Subcutaneous abdominal adipose tissue (tissue), 5 donors: ENCODE measurements around the gene NOD2.

Experiments used
- H3K27ac ChIP-seq: one replicate; pipeline ENCODE4 v1.7.0; 2013; ENCODE audit warnings: low read depth, mild to moderate bottlenecking, inconsistent platforms, low read length, moderate library complexity
- H3K27me3 ChIP-seq, 5 donors: one replicate each; pipeline ENCODE4 v1.7.0; 2013; ENCODE audit warnings: low read length in 5 of 5, inconsistent platforms in 1 of 5; ENCODE audit not compliant: control insufficient read depth in 5 of 5, insufficient read depth in 4 of 5
- H3K36me3 ChIP-seq, 5 donors: one replicate each; pipeline ENCODE4 v1.7.0; 2013; ENCODE audit warnings: low read length in 5 of 5; ENCODE audit not compliant: control insufficient read depth in 5 of 5, insufficient read depth in 5 of 5
- H3K4me1 ChIP-seq, 5 donors: one replicate each; pipeline ENCODE4 v1.7.0; 2013; ENCODE audit warnings: low read length in 5 of 5, mild to moderate bottlenecking in 3 of 5, moderate library complexity in 1 of 5; ENCODE audit not compliant: control insufficient read depth in 5 of 5, insufficient read depth in 5 of 5
- H3K4me3 ChIP-seq, 5 donors: one replicate each; pipeline ENCODE4 v1.7.0; 2013; ENCODE audit warnings: low read length in 5 of 5, low read depth in 1 of 5
- H3K9ac ChIP-seq, 5 donors: one replicate each; pipeline ENCODE4 v1.7.0; 2013; ENCODE audit warnings: low read length in 5 of 5, mild to moderate bottlenecking in 4 of 5, moderate library complexity in 3 of 5
- H3K9me3 ChIP-seq, 5 donors: one replicate each; pipeline ENCODE4 v1.7.0; 2013; ENCODE audit warnings: low read length in 5 of 5; ENCODE audit not compliant: control insufficient read depth in 5 of 5
- donor health status: healthy.
- donor health status: healthy.
- donor health status: healthy.
- donor health status: healthy.
- donor health status: healthy.

The NOD2 gene

DNA sequence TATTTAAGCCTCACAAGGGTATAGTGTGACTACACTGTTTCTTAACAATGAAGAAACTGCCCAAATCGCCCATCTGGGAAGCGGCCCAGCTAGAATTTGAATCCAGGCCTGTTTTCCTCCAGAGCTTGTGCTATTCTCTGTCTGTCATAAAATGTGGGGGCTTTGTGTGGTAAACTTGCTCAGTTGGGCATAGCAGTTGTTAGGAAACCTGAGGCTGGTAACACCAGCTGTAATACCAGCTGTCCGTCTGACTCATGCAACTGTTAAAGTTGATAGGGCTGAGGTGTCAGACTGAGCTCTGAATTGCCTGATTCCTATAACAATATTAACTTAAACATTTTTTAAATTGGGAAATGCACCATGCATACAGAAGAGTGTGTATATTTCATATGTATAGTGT, 9.3 kb downstream of the NOD2 start:
- H3K9me3 ChIP-seq, result peaks cover 5 to 19% (median 14%) of the 10 kb centered on the region in 5 donors
- H3K27ac ChIP-seq, result no peak overlapping the region
- H3K27me3 ChIP-seq, result no peaks in the 10 kb centered on the region
- H3K4me1 ChIP-seq, result peaks cover 12 to 29% (median 18%) of the 10 kb centered on the region in 5 donors
- H3K4me3 ChIP-seq, result no peak overlapping the region
- H3K36me3 ChIP-seq, result no peaks in the 10 kb centered on the region
- no peak overlapping the region for H3K9ac ChIP-seq

GRCh38 chr16:50704245-50704644, 10.8 kb downstream of the NOD2 start:
- Histone ChIP-seq H3K36me3 (no peaks in the 10 kb centered on the region), H3K9me3 (peaks cover 5 to 19% (median 14%) of the 10 kb centered on the region in 5 donors), H3K27ac (no peak overlapping the region), H3K9ac (no peak overlapping the region), H3K4me1 (peaks cover 5 to 27% (median 10%) of the 10 kb centered on the region in 5 donors), H3K27me3 (no peaks in the 10 kb centered on the region), H3K4me3 (peak overlapping the region in 2 of 5 donors; percentile 12 to 43)

DNA sequence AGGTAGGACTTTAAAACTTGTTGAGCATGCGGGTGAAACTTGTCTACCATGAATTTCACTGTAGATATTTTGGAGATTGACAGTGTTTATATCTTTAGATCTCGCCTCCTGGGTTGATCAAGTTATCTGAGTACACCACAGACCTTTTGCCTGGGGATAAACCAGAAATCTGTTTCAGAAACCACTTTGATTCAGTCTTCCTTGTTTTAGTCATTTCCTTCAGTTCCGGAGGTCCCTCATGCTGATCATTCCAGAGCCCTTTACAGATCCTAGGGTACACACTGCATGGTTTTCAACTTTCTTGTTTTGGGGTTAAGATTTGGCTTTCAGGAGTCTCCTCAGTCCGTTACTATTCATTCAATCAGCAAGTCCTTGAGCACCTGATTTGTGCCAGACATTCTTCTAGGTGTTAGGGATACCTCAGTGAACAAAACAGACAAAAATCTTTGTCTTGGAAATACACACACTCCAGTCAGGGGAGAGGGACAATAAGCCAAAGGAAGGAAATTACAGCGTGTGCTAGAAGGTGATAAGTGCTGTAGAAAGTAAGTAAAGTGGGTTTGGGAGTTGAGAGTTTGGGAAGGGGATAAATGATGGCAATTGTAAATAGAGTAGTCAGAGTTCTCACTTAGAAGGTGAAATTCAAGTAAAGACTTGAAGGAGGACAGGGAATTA, 12.2 kb downstream of the NOD2 start:
- Histone ChIP-seq H3K4me3 (no peak overlapping the region), H3K4me1 (peaks cover 0 to 22% (median 7%) of the 10 kb centered on the region in 5 donors), H3K9ac (no peak overlapping the region), H3K27me3 (no peaks in the 10 kb centered on the region), H3K36me3 (no peaks in the 10 kb centered on the region), H3K9me3 (peaks cover 5 to 19% (median 14%) of the 10 kb centered on the region in 5 donors), H3K27ac (no peak overlapping the region)

- Histone ChIP-seq H3K4me1 (peaks cover 0 to 22% (median 7%) of the 10 kb centered on the region in 5 donors), H3K27ac (no peak overlapping the region)
These were observed 12.8 kb downstream of the NOD2 start for GRCh38 chr16:50706250-50706649.

DNA sequence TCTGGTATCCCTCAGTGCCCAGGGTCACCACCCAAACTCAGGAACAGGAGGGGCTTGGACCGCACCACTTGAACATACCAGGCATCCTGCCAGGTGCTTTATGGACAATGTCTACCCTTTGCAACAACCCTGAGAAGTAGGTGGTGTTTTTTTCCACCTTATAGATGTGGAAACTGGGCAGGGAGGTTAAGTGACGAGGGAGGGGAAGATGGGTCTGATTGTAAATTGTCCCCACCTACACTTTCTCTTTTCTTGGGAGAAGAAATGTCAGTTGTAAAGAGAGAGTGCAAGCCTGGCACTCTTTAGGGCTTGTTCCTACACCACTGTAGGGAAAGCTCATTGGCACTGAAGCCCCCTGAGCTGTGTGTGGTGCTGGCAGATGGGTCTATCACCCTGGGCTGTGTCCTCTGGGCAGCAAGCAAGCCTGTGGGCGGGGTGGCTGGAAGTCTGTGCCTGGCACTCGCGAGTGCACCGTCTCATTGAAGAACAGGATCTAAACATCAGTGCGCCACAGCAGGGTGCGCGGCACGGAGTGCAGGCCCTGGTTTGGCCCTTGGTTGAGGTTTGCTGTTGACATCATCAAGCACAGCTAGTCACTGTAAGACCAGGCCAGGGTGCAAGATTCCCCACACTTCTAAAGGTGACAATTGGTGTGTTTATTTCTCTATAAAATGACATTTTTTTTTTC, 15.1 kb downstream of the NOD2 start:
- no peaks in the 10 kb centered on the region for H3K27me3 ChIP-seq
- H3K27ac ChIP-seq, result no peak overlapping the region
- H3K4me3 ChIP-seq, result no peak overlapping the region
- peaks cover 5 to 19% (median 13%) of the 10 kb centered on the region in 5 donors for H3K9me3 ChIP-seq
- H3K9ac ChIP-seq, result no peak overlapping the region
- peaks cover 0 to 10% (median 0%) of the 10 kb centered on the region in 5 donors for H3K36me3 ChIP-seq
- H3K4me1 ChIP-seq, result peaks cover 0 to 41% (median 16%) of the 10 kb centered on the region in 5 donors

More at GRCh38 chr16:50706250-50706649, 12.8 kb downstream of the NOD2 start:
- H3K9ac ChIP-seq, result no peak overlapping the region
- no peaks in the 10 kb centered on the region for H3K27me3 ChIP-seq
- H3K4me3 ChIP-seq, result no peak overlapping the region
- H3K9me3 ChIP-seq, result peaks cover 5 to 19% (median 14%) of the 10 kb centered on the region in 5 donors
- H3K36me3 ChIP-seq, result peaks cover 0 to 4% (median 0%) of the 10 kb centered on the region in 5 donors

DNA sequence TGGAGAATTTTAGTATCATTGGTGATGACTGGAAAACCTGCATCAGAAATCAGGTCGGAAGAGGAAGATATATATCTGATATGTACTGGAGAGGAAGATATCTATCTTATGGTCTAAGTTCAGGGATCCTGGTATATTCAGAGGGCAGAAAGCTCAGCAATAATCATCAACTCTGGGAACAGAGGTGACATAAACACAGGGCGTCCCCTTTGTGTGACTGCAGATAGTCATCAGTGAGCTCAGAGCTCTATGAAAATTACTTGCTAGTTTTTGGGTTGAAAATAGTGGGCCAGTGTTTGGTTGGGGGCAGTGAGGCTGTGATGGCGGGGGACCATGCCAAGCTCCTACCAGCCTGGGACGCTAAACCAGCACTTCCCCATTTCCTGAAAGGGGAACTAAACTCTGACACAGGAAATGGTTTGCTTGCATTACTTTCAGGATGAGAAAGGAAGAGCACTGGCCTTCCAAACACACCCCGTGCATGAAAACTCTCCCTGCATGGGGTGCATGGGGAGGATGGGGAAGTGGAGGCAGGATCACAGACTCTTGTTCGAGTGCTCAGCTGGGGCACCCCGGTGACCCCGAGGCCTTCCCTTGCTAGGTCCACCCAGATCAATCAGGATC, 15.8 kb downstream of the NOD2 start:
- Histone ChIP-seq H3K9ac (no peak overlapping the region), H3K36me3 (peaks cover 0 to 10% (median 0%) of the 10 kb centered on the region in 5 donors), H3K27me3 (no peaks in the 10 kb centered on the region), H3K9me3 (peaks cover under 1 to 13% (median 7%) of the 10 kb centered on the region in 5 donors), H3K4me1 (peaks cover 2 to 48% (median 22%) of the 10 kb centered on the region in 5 donors), H3K4me3 (no peak overlapping the region), H3K27ac (no peak overlapping the region)

DNA sequence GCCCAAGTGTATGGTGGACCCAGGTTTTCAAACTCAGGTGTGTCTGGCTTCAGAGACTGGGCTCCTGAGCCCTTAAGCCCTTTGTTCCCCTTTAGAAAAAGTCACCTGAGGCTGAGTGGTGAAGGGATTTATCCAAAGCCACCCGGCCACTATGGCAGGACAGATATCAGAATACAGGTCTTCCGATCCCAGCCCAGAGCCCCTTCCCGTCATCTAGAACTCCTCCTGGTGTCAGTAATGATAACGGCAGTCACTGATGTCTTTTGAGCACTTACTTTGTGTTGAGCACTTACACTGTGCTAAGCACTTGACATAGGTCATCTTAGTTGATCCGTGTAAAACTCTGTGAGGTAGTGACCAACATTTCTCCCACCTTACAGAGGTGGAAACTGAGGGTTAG, 16.6 kb downstream of the NOD2 start:
- Histone ChIP-seq H3K4me1 (peaks cover 3 to 56% (median 30%) of the 10 kb centered on the region in 5 donors), H3K9me3 (peaks cover 0 to 6% (median 3%) of the 10 kb centered on the region in 5 donors), H3K9ac (no peak overlapping the region), H3K4me3 (no peak overlapping the region), H3K27ac (no peak overlapping the region), H3K27me3 (no peaks in the 10 kb centered on the region), H3K36me3 (peaks cover 0 to 10% (median 0%) of the 10 kb centered on the region in 5 donors)

- Histone ChIP-seq H3K4me3 (no peak overlapping the region), H3K9me3 (no peaks in the 10 kb centered on the region), H3K27me3 (no peaks in the 10 kb centered on the region), H3K36me3 (peaks cover 0 to 10% (median 0%) of the 10 kb centered on the region in 5 donors), H3K9ac (no peak overlapping the region), H3K27ac (no peak overlapping the region), H3K4me1 (peaks cover 3 to 58% (median 32%) of the 10 kb centered on the region in 5 donors)
These were observed 17.6 kb downstream of the NOD2 start for GRCh38 chr16:50711040-50711439.

DNA sequence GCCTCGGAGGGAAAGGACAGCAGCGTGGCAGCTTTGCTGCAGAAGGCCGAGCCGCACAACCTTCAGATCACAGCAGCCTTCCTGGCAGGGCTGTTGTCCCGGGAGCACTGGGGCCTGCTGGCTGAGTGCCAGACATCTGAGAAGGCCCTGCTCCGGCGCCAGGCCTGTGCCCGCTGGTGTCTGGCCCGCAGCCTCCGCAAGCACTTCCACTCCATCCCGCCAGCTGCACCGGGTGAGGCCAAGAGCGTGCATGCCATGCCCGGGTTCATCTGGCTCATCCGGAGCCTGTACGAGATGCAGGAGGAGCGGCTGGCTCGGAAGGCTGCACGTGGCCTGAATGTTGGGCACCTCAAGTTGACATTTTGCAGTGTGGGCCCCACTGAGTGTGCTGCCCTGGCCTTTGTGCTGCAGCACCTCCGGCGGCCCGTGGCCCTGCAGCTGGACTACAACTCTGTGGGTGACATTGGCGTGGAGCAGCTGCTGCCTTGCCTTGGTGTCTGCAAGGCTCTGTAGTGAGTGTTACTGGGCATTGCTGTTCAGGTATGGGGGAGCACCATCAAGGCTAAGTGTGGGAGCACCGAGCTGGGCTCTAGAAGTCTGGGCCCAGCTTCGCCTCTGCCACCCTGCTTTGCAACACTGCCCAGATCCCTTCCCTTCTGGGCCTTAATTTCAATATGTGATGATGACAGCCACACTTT, 18.6 kb downstream of the NOD2 start:
- Histone ChIP-seq H3K36me3 (peaks cover 0 to 10% (median 0%) of the 10 kb centered on the region in 5 donors), H3K9me3 (no peaks in the 10 kb centered on the region), H3K4me3 (no peak overlapping the region), H3K27ac (no peak overlapping the region), H3K4me1 (peaks cover 3 to 62% (median 34%) of the 10 kb centered on the region in 5 donors), H3K27me3 (no peaks in the 10 kb centered on the region), H3K9ac (no peak overlapping the region)
